ENCODE results near the gene PPP1R3C.

PPP1R3C gene

DNA sequence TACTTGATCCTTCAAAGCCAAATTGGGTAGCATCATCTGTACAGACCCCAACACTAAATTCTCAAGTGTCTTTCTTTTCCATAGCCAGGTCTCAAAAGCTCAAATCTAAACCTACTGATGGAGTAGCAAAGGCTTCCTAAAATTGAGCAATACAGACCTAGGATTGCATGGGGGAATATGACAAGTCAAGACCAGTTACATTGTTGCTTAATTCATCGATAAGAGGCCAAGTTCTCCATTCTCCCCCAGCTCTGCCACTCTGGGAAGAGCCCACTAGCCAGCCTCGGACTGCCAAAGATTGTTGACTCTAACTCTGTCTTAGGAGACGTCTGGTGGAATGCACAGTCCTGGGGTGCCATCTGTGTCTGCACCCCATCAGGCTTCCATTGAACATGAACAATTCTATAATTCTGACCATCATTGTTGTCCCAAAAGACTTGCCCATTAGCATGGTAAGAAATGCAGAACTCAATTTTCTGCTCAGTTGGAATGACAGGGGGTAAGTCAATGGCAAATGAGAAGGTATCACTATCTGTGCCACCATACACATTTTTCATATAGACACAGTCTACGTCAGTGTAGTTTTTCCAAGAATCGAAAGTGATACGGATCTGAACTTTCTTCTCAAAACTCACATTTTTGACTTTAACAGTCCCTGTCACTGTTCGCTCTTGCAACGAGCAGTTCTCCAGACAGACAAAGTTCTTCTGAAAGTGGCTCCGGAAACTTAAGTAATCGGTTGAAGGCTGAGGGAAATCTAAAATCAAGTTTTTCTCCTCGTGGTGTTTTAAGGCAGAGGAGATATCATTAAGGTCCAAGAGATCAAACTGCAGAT lies 2.9 kb downstream of the PPP1R3C start:
- DNase-seq (ENCODE audit: low spot score) = no peak

DNA sequence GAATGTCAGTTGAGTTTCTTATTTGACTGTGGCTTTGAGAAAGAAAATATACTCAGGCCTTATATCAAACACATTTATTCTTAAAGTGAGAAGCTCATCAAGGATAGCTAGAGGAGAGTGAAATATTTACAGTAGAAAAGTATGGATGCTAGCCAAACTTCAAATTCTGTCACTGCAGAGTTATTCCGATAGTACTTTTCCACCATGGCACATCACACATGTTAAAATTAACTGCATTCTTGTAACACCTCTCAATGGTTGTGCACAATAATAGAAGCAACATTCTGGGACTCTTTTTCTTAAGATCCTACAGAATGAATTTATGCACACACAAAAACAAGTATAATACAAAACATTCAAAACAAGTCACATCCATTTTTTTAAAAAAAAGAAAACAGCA lies 4.5 kb downstream of the PPP1R3C start:
- DNase-seq (ENCODE audit: low spot score) = no peak

DNA sequence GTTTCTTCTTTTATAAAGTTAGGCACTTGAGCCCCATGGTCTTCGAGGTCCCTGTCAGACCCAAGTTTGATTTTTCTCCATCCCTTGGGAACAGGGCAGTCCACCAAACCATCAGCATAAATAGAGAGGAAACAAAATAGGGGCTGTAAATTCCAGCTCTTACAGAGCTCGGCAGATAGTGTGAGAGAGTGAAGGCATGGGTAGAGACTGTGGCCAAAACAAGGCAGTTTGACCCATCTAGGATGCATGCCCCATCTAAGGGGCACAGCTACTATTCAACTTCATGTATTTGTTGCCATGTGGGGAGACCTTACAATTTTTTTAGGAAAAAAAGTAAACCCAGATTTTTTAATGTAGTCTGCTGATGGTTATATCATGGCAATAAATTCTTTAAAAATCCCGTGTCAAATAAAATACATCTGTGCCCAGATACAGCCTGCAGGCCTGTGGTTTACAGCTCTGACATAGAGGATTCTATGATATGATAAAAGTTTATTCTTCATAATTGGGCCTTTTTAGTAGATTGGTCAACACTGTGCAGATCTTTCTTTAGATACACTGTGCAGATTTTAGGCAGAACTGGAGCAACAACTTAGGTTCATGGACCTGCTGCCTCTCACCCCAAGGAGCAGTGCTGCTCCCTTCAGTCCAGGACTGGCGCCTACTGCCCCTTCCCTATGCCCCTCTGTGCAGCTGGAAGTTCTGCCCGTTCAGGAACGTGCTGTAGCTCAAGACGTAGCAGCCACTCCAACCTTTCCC lies 5.3 kb downstream of the PPP1R3C start:
- DNase-seq (ENCODE audit: low spot score) = no peak

DNA sequence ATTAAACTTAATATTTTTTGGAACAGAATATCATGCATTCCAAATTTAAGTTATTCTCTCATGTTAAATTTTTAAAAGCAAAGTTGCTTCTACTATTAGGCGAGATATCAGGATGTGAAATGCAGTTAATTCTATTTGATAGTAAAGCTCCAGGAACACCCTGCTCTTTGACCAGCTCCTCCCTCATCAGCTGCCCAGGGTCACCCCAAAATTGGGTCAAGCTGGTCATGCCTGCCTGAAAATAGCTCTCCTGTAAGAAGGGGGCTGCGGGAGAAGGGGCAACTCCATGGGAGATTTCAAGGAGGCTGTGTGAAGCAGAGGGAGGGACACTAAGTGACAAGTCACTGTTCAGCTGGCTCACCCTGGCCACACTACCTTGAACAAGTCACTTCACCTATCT lies 5.9 kb downstream of the PPP1R3C start:
- DNase-seq (ENCODE audit: low spot score) = no peak

DNA sequence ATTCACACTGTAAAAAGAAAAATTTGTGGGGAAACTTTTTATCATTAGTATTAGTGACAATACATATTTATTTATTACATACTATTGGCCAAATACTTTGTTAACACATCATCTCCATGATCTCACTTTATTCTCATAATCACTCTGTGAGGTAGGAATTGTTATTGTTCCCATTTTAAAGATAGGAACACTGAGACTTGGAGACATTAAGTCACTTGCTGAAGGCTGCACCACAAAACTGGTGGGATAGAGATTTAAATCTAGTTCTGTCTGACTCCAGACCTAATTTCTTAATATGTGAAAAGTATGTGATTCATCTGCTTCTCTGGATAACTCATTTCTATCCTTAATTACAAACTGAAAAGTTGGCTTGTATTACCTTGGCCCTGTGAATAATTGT lies 8.2 kb downstream of the PPP1R3C start:
- DNase-seq (ENCODE audit: low spot score) = no peak

DNA sequence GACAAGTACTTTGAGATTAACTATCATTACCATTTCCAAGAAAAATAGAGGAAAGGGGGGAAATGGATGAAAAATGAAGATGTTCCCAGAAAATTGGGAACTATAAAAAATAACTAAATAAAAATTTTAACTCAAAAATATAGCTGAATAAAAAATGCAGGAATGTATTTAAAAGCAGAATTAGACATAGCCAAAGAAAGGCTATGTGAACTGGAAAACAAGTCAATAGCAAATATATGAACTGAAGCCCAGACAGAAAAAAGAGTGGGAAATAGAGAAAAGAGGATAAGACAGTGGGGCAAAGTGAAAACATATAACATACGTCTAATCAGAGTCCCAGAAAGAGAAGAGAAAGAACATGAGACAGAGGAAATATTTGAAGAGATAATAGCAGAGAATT lies 10.3 kb downstream of the PPP1R3C start:
- no peak for DNase-seq (ENCODE audit: low spot score)

DNA sequence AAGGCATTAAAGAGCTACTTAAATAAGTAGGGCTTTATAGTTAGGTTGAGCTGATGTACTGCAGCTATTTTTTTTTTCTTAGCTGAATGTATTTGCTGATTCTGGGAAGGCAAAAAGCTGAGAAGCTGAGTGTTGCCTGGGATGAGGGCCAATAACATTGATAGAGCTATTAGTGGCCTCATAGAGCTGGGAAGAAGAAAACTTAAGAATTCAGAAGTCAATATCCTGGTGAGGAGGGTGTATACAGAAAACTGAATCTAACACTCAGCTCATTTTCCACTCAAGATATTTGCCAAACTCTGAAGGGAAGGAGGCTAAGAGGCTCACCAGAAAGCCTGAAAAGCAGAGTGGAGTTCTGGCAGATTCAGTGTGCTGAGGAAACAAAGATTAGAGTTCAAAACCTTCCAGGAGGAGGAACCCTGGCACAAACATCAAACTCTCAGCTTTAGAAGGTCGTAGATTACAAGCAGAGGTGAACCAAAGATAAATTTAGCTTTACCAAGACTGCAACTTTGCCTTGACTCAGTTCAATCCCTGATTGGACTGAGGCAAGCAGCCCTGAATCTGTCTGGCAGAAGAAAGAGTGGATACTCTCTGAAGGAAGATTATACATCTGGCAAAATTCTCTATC lies 11.3 kb downstream of the PPP1R3C start:
- no peak for DNase-seq (ENCODE audit: low spot score)

DNA sequence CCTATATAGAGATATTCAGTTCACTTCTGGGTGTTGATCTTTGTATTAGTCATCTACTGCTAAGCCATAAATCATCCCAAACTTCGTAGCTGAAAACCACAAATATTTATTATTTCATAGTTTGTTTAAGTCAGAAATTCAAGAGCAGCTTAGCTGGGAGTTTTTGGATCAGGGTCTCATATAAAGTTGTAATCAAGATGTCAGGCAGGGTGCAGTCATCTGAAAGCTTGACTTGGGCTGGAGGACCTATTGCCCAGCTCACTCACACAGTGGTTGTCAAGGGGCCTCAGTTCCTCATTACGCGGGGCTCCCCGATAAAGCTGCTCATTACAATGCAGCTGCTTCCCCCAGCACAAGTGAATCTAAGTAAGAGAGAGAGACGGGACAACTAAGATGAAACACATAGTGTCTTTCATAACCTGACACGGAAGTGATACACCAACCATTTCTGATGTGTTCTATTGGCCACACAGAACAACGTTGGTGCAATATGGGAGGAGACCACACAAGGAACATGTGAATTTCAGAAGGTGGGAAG lies 15.7 kb downstream of the PPP1R3C start:
- no peak for DNase-seq (ENCODE audit: low spot score)

DNA sequence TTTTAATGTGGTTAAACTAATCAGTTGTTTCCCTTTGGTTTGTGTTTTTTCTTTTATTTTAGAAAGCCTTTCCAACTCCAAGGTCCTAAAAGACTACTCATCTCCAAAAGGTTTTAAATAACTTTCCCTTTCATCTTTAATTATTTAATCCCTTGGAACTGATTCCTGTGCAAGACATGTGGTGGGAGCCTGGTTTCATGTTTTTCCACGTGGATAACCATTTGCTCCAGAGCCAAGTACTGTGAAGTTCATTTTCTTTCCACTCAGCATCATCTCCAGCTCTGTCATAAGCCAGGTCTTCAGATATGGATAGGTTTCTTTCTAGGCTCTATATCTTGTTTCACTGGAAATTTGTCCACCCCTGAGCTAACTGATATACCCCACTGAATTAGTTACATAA lies 16.7 kb downstream of the PPP1R3C start:
- no peak for DNase-seq (ENCODE audit: low spot score)

DNA sequence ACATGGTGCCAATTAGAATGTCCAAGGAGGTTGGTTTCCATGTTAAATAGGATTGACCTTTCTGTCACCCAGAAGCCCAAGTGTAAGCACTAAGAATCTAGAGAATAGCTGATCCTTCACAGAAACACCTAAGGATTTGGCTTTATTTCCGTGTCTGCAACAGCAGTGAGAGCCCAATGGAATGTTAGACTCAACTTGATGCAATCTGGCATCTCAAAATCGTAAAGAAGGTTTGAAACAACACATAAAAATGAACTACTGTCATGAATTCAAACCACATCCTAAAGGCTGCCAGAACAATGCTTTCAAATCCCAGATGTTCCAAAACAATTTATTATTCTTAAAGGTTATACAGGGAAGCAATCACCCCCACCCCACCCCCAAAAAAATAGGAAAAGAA lies 18.6 kb downstream of the PPP1R3C start:
- DNase-seq (ENCODE audit: low spot score) = no peak

DNA sequence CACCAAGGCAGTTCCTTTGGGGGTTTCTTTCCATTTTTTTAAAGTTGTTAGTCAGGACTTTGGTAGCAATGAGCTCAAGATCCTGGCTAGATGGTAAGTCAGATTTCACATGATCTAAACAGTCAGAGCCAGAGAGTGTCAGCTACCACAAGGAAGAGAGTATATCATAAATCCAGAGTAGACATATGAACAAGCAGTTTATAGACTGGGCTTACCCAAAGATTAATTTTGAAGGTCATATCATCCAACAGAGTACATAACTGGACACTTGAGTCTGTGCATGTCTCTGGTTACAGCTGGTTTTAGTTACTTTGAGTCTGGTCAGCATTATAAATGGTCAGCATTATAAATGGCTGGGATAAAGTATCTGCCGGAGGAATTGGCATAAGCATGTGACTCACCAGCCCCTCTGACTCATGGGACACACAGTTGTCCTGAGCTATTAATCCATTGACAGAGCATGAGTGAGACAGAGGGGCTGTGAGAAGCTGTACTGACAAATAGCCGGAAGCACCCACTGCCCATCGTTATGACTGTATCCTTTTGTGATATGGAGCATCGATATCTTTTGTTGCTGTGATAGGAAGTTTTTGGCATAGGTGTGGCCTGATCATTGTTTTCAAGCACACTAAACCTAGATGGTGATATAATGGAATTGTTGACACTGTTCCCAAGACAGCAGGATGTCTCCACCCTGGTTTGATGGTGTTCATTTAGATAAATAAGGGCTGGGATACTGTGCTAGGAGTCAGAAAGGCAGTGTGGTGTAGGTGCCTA lies 19.3 kb downstream of the PPP1R3C start:
- no peak for DNase-seq (ENCODE audit: low spot score)

DNA sequence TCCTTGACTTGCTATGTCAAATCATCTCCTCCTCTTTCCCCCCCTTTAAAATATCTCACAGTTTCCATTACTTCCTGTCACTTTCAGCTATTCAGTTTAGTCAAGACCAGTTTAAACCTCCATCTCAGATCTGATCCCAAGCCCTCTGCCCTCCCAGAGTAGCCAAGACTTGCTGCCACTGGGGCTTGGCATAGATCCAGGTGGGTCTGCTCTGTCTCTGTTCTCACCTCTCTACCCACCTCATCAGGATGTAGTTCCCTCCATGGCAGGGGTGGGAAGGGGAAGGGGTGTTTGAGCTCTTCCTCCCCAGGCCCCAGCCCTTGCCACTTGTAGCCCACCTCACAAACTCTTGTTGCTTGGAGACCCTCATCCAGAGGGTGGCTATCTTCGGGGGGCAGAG lies 22.0 kb downstream of the PPP1R3C start:
- no peak for DNase-seq (ENCODE audit: low spot score)

DNA sequence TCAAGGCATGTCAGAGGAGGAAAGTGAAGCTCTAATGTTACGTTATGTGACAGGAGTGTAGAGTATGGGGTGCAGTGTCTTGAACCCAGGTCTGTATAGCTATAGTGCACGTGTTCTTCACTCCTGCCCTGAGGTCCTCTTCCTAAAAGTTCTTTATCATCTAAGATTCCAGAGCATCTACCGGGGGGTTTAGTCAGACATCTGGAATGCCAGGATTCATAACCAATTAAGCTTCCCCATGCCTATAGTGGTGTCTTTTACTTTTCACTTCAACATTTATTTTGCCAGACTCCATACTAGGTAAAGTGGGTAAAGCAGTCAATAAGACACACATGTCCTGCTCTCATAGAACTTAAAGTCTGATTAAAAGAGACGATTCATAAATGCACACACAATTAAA lies 22.4 kb downstream of the PPP1R3C start:
- DNase-seq (ENCODE audit: low spot score) = no peak

DNA sequence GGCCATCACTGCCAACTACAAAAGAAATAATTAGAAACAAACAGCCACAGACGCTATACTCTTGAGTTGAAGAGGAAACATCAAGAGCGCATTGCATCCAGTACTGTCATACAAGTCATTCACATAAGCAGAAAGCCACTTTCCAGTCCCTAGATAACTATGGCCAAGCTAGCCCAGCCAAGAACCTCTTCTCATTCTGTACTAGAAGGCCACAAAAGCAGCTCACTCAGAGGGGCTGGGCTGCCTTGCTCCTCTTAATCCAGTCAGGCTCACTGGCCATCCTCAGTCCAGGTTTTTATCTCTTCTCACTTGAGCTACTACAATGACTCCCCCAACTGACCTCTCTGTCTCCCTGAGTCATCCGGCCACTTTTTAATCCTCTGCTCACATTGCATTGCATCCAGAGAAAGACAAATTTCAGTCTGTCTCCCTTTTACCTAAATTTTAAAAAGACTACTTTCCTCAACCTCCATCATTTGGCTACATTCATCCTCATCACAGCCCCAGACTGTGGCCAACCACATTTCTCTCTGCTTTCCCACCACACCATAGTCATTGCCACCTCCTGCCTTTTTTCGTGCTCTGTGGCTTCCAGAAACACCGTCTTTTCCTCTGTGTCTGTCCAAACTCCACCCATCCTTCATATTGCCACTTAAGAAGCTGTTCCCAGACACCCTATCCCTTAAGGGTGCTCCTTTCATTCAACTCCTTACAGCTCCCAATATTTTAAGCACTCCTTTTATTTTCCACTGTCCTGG lies 25.0 kb downstream of the PPP1R3C start:
- DNase-seq (ENCODE audit: low spot score) = no peak

DNA sequence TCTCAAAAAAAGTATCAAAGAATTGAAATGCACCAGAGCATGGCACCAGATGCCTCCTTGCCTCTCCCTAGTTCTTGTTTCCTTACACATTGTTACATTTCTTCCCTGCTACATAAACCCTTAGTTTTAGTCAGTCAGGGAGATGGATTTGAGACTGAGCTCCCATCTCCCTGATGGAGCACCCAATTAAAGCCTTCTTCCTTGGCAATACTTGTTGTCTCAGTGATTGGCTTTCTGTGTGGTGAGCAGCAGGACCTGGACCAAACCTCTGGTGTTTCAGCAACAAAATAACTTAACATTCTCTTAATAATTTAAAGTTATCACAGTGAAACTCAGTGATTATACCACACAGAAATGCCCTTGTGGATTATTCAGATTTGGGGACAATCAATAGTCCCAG lies 26.9 kb downstream of the PPP1R3C start:
- no peak for DNase-seq (ENCODE audit: low spot score)

DNA sequence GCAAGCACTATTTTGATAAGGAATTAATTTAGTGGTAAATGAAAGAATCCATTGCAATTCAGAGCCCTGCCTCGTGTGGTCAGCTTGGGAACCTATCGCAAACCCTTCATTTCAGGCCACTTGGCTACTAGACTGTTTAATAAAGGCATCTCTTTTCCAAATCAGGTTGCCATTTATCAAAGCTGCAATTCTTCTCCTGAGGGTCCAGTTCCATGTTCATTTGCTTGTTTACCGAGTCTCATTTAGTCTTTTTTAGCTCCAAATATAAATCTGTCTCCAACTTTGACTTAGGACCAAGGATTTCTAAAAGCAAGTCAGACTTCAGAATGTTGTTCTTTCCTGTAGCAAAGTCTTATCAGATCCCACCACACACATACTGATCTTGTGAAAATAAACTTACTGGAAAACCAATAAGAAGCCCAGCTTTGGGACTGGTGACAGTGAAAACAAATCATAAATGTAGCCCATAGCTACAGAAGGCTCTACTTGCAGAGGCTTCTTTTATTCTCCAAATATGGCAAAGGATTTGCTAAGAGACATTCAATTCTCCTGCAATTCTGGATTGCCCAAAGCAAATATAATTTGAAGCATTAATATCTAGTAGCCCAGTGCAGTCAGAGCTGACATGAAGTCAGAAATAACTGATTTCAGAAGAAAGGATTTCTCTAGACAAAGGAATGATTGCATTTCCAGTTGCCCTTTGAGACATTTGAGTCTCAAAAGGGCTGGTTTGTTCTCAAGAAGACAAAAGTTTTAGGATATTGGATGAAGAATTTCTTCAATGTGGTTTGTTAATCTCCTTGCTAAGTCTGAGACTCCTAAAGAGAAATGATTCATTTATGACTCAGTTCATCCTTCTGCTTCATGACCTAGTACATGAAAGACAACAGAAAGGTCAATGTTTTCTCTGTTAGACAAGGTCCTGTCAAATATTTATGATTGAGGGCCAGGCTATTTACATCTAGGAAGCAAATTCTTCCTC lies 28.0 kb downstream of the PPP1R3C start:
- no peak for DNase-seq (ENCODE audit: low spot score)

DNA sequence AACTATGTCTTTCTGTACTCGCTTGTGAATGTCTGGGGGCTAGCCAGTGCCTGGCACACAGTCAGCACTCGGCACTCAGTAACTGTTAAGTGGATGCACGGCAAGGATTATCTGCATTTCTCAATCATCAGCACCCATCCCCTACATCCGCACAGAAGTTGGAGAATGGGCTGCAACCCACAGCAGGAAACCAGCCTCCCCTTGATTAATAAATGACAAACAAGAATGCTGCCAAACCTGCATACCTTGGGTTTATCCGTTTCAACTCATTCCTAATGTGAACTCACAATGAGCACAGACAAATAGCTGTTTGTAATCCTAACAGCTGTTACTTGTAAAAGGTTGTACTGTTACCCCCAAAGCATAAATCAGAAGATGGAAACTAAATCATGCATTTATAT lies 28.9 kb downstream of the PPP1R3C start:
- no peak for DNase-seq (ENCODE audit: low spot score)

DNA sequence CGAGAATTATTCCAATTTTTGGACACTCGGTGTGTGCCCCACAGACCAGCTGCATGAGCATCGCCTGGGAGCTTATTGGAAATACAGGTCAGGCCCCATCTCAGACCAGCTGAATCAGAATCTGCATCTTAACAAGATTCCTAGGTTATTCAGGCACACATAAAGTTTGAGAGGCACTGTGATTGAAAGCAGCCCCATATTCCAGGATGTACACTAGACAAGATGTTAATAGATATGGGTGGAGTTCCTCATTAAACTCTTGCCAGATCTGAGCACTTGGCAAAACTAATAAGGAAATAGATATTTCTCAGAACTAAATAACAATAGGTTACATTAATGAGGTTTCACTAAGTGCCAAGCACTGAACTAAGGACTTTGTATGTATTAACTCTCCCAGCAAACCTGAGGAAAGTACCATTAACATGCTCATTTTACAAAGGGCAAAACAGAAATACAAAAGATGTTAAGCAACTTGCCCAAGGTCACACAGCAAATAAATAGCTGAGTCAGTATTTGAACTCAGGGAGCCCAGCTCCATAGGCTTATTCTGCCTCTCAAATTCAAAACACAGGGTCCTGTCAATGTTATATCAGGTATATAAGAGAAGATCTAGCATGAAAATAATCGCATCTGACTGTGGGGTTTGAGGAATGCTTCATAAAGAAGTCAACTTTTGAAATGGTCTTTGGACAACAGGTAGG lies 29.9 kb downstream of the PPP1R3C start:
- DNase-seq (ENCODE audit: low spot score) = no peak

DNA sequence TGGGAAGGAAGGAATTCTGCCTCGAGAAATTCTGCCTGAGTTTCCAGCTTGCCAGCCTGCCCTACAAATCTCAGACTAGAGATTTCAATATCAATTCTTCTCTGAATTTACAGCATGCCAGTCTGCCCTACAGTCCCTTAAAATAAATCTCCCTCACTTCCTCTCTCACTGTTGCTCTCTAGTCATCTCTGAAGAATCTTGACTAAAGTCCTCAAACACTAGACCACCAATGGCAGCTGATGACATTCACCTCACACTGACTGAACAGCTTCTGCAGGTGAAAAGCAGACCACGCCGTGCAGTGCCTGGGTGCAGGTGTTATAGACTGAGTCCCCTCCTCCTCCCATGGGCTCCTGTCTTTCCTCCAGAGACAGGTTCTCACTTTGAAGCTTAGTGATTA lies 30.4 kb downstream of the PPP1R3C start:
- no peak for DNase-seq (ENCODE audit: low spot score)
